Measurements from ENCODE around the gene ALPK1. TPM values are rescaled to one million over a fixed set of nuclear protein-coding genes. Genes with fewer than 3 reads are reported as not detected.

The ALPK1 gene
- total and polyA plus RNA-seq, 10 donors, result 5.6 to 92.9 (median 51.0) TPM

DNA sequence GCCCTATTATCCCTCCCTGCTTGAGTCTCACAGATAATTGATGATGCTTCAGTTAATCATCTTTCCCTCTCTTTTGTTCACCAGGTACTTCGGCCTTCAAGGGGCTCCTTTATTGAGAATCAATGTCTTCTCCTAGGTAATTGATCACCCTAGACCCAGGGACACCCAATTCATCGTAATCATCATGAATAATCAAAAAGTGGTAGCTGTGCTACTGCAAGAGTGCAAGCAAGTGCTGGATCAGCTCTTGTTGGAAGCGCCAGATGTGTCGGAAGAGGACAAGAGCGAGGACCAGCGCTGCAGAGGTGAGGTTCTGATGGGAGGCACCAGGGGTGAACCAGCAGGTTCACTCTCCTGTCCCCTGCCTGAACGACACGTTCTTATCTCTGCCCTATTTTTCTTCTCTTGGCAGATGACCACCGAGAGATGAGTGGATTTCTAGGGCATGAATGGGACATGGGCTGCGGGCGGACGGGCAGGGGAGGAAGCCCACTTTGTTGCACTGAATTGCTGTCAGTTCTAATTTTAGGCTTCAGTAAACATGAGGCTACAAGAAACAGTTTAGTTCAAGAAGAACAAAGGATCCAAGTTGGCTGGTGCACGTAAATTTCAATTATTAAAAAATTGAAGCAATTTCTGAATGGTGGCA lies 80.5 kb downstream of the ALPK1 start:
- Histone ChIP-seq H3K27ac (no peak overlapping the region), H3K36me3 (peaks cover 0 to 59% (median 24%) of the 10 kb centered on the region in 6 donors), H3K4me3 (no peak overlapping the region), H3K4me1 (peaks cover 0 to 7% (median 0%) of the 10 kb centered on the region in 6 donors), H3K9me3 (no peaks in the 10 kb centered on the region), H3K27me3 (replicated peaks in 1 of 7) (no peaks in the 10 kb centered on the region)
- TF ChIP-seq POLR2A (IDR thresholded peaks at IDR 0.05), result no peak
- 88 to 92% (median 91%) methylated on average over 13 of the region's 13 CpGs for WGBS, 5 donors
- intact Hi-C loops (cut with DNase I; ENCODE audit: low total_unique reads), result no loop called here
- no peak for DNase-seq

DNA sequence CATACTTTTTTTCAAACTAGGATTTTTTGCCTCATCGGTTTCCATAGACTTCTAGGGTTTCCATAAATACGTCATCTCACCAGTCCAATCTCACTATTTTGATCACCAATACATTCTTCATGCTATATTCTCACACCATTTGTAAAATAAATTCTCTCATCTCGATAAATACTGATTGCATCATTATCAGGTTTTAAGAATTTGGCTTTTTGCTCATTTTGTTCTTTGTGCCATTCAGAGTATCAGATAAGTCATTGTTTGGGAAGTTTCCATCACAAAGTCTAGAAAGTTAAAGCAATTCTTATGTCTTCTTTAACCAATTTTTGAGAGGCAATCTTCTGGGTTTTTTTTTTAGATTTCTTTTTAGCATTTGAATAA lies 81.1 kb downstream of the ALPK1 start:
- Histone ChIP-seq H3K27me3 (replicated peaks in 1 of 7) (no peaks in the 10 kb centered on the region), H3K27ac (no peak overlapping the region), H3K9me3 (no peaks in the 10 kb centered on the region), H3K4me3 (no peak overlapping the region), H3K36me3 (peaks cover 0 to 64% (median 24%) of the 10 kb centered on the region in 6 donors), H3K4me1 (peaks cover 0 to 7% (median 0%) of the 10 kb centered on the region in 6 donors)
- TF ChIP-seq CTCF (IDR thresholded peaks at IDR 0.05 in 8 of 11, conservative IDR thresholded peaks at IDR 0.05 in 3 of 11) (no peak), POLR2A (IDR thresholded peaks at IDR 0.05) (no peak), POLR2AphosphoS5 (IDR thresholded peaks at IDR 0.05) (no peak)
- DNase-seq, result no peak
- WGBS, 5 donors, result 78 to 97% (median 93%) methylated on average over 3 of the region's 3 CpGs
- intact Hi-C loops (cut with DNase I; ENCODE audit: low total_unique reads), result no loop called here

- Histone ChIP-seq H3K4me1 (peaks cover 0 to 7% (median 0%) of the 10 kb centered on the region in 6 donors), H3K27me3 (replicated peaks in 1 of 7) (no peaks in the 10 kb centered on the region), H3K27ac (no peak overlapping the region), H3K36me3 (peaks cover 0 to 71% (median 24%) of the 10 kb centered on the region in 6 donors), H3K4me3 (no peak overlapping the region), H3K9me3 (no peaks in the 10 kb centered on the region)
- TF ChIP-seq CTCF (IDR thresholded peaks at IDR 0.05 in 8 of 11, conservative IDR thresholded peaks at IDR 0.05 in 3 of 11) (no peak), POLR2AphosphoS5 (IDR thresholded peaks at IDR 0.05) (no peak), POLR2A (IDR thresholded peaks at IDR 0.05) (no peak)
- no peak for DNase-seq
- 82 to 97% (median 91%) methylated on average over 3 of the region's 3 CpGs for WGBS, 5 donors
- intact Hi-C loops (cut with DNase I; ENCODE audit: low total_unique reads), result no loop called here
These were observed 81.7 kb downstream of the ALPK1 start for GRCh38 chr4:112378858-112379257.

DNA sequence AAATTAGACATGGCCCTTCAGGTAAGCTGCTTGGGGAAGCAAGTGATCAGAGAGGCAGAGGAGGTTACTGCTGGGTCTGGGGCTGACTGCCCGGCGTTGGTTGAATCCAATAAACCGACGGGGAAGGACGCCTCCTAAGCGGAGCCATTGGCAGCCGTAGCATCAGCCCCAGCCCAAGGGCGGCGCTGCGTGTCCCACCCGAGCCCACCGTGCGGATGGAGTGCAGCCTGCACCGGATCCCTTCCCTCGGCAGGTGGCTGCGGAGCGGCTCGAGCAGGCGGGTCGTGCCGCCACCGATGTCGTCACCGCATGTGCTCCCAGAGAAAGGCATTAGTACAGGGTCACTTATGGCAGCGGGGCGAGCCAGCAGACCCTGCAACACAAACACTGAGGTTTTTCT lies 82.1 kb downstream of the ALPK1 start:
- TF ChIP-seq POLR2AphosphoS5 (IDR thresholded peaks at IDR 0.05) (peak in 1 of 3 donors; percentile 33), POLR2A (IDR thresholded peaks at IDR 0.05) (no peak)
- intact Hi-C loops (cut with DNase I; ENCODE audit: low total_unique reads), result no loop called here
- H3K4me3 ChIP-seq, result no peak overlapping the region
- peaks cover 0 to 75% (median 24%) of the 10 kb centered on the region in 6 donors for H3K36me3 ChIP-seq
- no peak for DNase-seq
- H3K4me1 ChIP-seq, result peaks cover 0 to 7% (median 0%) of the 10 kb centered on the region in 6 donors
- no peak overlapping the region for H3K27ac ChIP-seq
- WGBS, 5 donors, result 85 to 93% (median 88%) methylated on average over 26 of the region's 26 CpGs
- no peaks in the 10 kb centered on the region for H3K27me3 ChIP-seq (replicated peaks in 1 of 7)
- H3K9me3 ChIP-seq, result no peaks in the 10 kb centered on the region

GRCh38 chr4:112381996-112382692 lies 85.0 kb downstream of the ALPK1 start:
- WGBS, 5 donors, result 85 to 89% (median 87%) methylated on average over 6 of the region's 6 CpGs
- DNase-seq, result no peak
- Histone ChIP-seq H3K4me3 (no peak overlapping the region), H3K27ac (no peak overlapping the region), H3K27me3 (replicated peaks in 1 of 7) (no peaks in the 10 kb centered on the region), H3K9me3 (no peaks in the 10 kb centered on the region), H3K4me1 (no peaks in the 10 kb centered on the region), H3K36me3 (peaks cover 0 to 99% (median 24%) of the 10 kb centered on the region in 6 donors)
- intact Hi-C loops (cut with DNase I; ENCODE audit: low total_unique reads), result no loop called here
- TF ChIP-seq POLR2AphosphoS5 (IDR thresholded peaks at IDR 0.05) (no peak), POLR2A (IDR thresholded peaks at IDR 0.05) (no peak), CTCF (IDR thresholded peaks at IDR 0.05 in 8 of 11, conservative IDR thresholded peaks at IDR 0.05 in 3 of 11) (no peak)

Data from spleen (tissue), 11 donors.